Hepatocyte (in vitro differentiated cells): ENCODE data around the gene SLX4IP. TPM values are rescaled to one million over a fixed set of nuclear protein-coding genes. Genes with fewer than 3 reads are reported as not detected.

Experiments
- DNase-seq: peaks from one replicate; pipeline ENCODE4 v3.0.0-alpha.2; 2016; ENCODE audit warnings: low spot score
- H2AFZ ChIP-seq: fragments of 200-600 bp; sonication (generic); 2 replicates; pipeline ENCODE4 v1.6.0; 2016; ENCODE audit warnings: antibody characterized with exemption, mild to moderate bottlenecking
- H3K27ac ChIP-seq: fragments of 200-600 bp; sonication (generic); 2 replicates; pipeline ENCODE4 v1.5.1; 2016; ENCODE audit warnings: mild to moderate bottlenecking
- H3K27me3 ChIP-seq: fragments of 200-600 bp; sonication (generic); 2 replicates; pipeline ENCODE4 v1.6.1; 2016
- H3K36me3 ChIP-seq: fragments of 200-600 bp; sonication (generic); replicated peaks from 2 replicates; pipeline ENCODE4 v1.5.1; 2016; ENCODE audit warnings: low read depth; ENCODE audit not compliant: insufficient read depth
- H3K4me1 ChIP-seq: fragments of 200-600 bp; sonication (generic); 2 replicates; pipeline ENCODE4 v1.5.1; 2016; ENCODE audit warnings: mild to moderate bottlenecking, moderate library complexity; ENCODE audit not compliant: insufficient read depth
- H3K4me2 ChIP-seq: fragments of 200-600 bp; sonication (generic); 2 replicates; pipeline ENCODE4 v1.6.0; 2016
- H3K4me3 ChIP-seq: fragments of 200-600 bp; sonication (generic); 2 replicates; pipeline ENCODE4 v1.5.1; 2016; ENCODE audit warnings: mild to moderate bottlenecking
- H3K79me2 ChIP-seq: fragments of 200-600 bp; sonication (generic); 2 replicates; pipeline ENCODE4 v1.6.0; 2017; ENCODE audit warnings: mild to moderate bottlenecking
- H3K9me2 ChIP-seq: fragments of 200-600 bp; sonication (generic); replicated peaks from 2 replicates; pipeline ENCODE4 v1.6.0; 2017; ENCODE audit warnings: mild to moderate bottlenecking; ENCODE audit not compliant: insufficient read depth
- H3K9me3 ChIP-seq: fragments of 200-600 bp; sonication (generic); 2 replicates; pipeline ENCODE4 v1.5.1; 2016; ENCODE audit warnings: low read depth, mild to moderate bottlenecking
- H4K20me1 ChIP-seq: fragments of 200-600 bp; sonication (generic); 2 replicates; pipeline ENCODE4 v1.6.0; 2016; ENCODE audit warnings: mild to moderate bottlenecking; ENCODE audit not compliant: insufficient read depth, poor library complexity, severe bottlenecking
- EZH2 ChIP-seq: fragments of 200-600 bp; sonication (generic); IDR thresholded peaks from 2 replicates; pipeline ENCODE4 v1.6.1; 2016; ENCODE audit warnings: antibody characterized with exemption, mild to moderate bottlenecking, borderline replicate concordance
- EZH2phosphoT487 ChIP-seq: fragments of 200-600 bp; sonication (generic); IDR thresholded peaks from one replicate; pipeline ENCODE4 v1.6.1; 2018; ENCODE audit warnings: antibody characterized with exemption, mild to moderate bottlenecking, low read depth, moderate library complexity; ENCODE audit not compliant: unreplicated experiment, severe bottlenecking
- WGBS: methylation state at CpG from one replicate; pipeline ENCODE4 v1.1.6; 2016; ENCODE audit warnings: low lambda C conversion rate; ENCODE audit errors: missing lambda C conversion rate; 5-methylcytosine and 5-hydroxymethylcytosine counted together
- polyA plus RNA-seq: library from polyadenylated mRNA; unstranded; fragments of >200 nt; fragmentation: Nextera tagmentation; extraction: Ambion mirVana; gene quantifications from 2 replicates; pipeline ENCODE4 v1.2.1, GENCODE V29; 2016
- total RNA-seq: library from RNA; depleted of rRNA; stranded (reverse); fragments of >200 nt; gene quantifications from 2 replicates; pipeline ENCODE4 v1.2.3, GENCODE V29; 2014
- TF ChIP-seq, protein P1 (sequence below): fragments of 200-600 bp; sonication (generic); IDR thresholded peaks from 2 replicates; pipeline ENCODE4 v1.5.1; 2016; ENCODE audit warnings: antibody characterized with exemption, mild to moderate bottlenecking; ENCODE audit not compliant: poor library complexity

The SLX4IP gene
- total and polyA plus RNA-seq, 2 experiments from 2014 or later, result 2.9 to 5.7 TPM

DNA sequence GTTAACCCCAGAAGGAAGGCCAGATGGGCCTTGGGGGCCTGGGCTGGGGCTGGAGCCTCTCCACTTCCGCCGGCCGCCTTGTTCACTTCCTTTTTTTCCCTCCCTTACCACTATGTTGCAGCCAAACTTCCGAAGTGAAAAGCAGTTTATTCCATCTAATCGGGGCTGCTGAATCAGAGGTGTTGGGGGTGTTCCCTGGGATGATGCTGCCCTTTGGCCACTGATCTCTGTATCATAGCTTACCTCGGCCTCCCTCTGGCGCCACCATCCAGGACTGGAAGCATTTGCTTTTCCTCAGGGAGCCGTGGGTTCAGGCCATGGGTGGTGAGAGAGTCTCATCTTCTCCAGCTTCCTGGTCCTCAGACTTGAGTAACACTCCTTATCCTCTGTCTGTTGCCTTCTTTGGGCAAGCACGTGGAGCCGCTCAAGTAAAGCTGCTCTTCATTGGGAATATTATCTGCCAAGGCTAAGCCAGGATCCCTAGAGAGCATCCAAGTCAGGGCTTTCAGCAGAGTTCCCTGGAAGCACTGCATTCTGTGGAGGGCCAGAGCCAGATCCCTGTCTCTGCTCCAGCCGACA lies 39.6 kb downstream of the SLX4IP start:
- DNase-seq, result no peak
- Histone ChIP-seq H3K4me2 (no peak overlapping the region), H3K9me2 (no peaks in the 10 kb centered on the region), H3K4me1 (peaks cover 3% of the 10 kb centered on the region), H3K27ac (no peak overlapping the region), H4K20me1 (no peaks in the 10 kb centered on the region), H3K4me3 (no peak overlapping the region), H3K27me3 (no peaks in the 10 kb centered on the region), H3K36me3 (no peaks in the 10 kb centered on the region), H2AFZ (no peak overlapping the region), H3K79me2 (peaks cover 6% of the 10 kb centered on the region), H3K9me3 (no peaks in the 10 kb centered on the region)
- TF ChIP-seq, protein P1, sequence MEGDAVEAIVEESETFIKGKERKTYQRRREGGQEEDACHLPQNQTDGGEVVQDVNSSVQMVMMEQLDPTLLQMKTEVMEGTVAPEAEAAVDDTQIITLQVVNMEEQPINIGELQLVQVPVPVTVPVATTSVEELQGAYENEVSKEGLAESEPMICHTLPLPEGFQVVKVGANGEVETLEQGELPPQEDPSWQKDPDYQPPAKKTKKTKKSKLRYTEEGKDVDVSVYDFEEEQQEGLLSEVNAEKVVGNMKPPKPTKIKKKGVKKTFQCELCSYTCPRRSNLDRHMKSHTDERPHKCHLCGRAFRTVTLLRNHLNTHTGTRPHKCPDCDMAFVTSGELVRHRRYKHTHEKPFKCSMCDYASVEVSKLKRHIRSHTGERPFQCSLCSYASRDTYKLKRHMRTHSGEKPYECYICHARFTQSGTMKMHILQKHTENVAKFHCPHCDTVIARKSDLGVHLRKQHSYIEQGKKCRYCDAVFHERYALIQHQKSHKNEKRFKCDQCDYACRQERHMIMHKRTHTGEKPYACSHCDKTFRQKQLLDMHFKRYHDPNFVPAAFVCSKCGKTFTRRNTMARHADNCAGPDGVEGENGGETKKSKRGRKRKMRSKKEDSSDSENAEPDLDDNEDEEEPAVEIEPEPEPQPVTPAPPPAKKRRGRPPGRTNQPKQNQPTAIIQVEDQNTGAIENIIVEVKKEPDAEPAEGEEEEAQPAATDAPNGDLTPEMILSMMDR, result no peak
- TF ChIP-seq EZH2 (no peak), EZH2phosphoT487 (no peak)
- WGBS, result 89% methylated on average over 11 of the region's 11 CpGs

DNA sequence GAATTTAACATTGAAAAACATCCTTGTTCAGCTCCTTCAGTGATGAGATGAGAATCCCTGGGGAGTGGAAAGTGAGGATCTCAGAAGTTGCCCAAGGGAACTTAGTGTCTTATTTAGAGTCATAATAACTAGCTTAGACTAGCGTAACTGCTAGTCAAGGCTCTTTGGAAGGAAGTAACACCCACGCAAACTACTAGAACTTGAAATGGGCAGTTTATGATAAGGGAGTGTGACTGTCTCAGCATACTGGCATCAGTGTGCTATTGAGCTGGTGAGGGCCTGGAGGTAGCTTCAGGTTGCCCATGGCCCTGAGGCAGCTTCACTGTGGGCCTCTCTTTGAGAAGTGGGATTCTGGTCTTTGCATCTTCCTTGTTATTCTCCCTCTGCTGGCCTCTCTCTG lies 40.1 kb downstream of the SLX4IP start:
- no peaks in the 10 kb centered on the region for H3K9me2 ChIP-seq
- DNase-seq, result no peak
- H3K27ac ChIP-seq, result no peak overlapping the region
- no peaks in the 10 kb centered on the region for H4K20me1 ChIP-seq
- TF ChIP-seq EZH2, result no peak
- TF ChIP-seq, protein P1, result no peak
- no peak for TF ChIP-seq EZH2phosphoT487
- no peak overlapping the region for H3K4me2 ChIP-seq
- H3K4me3 ChIP-seq, result no peak overlapping the region
- H3K79me2 ChIP-seq, result peaks cover 6% of the 10 kb centered on the region
- no peaks in the 10 kb centered on the region for H3K4me1 ChIP-seq
- H3K27me3 ChIP-seq, result no peaks in the 10 kb centered on the region
- no peaks in the 10 kb centered on the region for H3K9me3 ChIP-seq
- no peak overlapping the region for H2AFZ ChIP-seq
- WGBS, result 98% methylated on average over 2 of the region's 2 CpGs
- no peaks in the 10 kb centered on the region for H3K36me3 ChIP-seq

DNA sequence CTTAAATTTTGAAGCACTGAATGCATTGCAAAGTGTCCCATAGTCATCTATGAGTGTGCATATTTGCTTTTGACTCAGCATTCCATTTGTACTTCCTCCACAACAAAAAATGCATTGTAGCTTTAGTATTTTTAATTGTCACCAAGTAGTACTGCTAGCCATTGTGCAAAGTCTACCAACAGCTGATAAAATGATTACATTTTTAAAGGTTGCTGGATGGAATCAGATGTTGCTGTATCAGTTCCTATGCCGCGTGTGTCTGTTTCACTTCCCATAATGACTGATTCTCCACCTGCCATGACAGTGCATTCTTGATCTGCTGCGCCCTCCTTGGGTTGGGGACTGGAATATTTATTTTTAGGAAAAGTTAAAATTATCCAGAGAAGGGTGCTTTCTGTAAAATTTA lies 41.2 kb downstream of the SLX4IP start:
- H3K36me3 ChIP-seq, result no peaks in the 10 kb centered on the region
- no peaks in the 10 kb centered on the region for H3K9me2 ChIP-seq
- WGBS, result 95% methylated on average over 3 of the region's 3 CpGs
- no peaks in the 10 kb centered on the region for H3K27me3 ChIP-seq
- no peak for DNase-seq
- no peaks in the 10 kb centered on the region for H4K20me1 ChIP-seq
- no peak for TF ChIP-seq EZH2phosphoT487
- TF ChIP-seq EZH2, result no peak
- TF ChIP-seq, protein P1, result no peak
- no peaks in the 10 kb centered on the region for H3K9me3 ChIP-seq
- no peak overlapping the region for H2AFZ ChIP-seq
- no peaks in the 10 kb centered on the region for H3K4me1 ChIP-seq
- H3K27ac ChIP-seq, result no peak overlapping the region
- H3K4me2 ChIP-seq, result no peak overlapping the region
- H3K4me3 ChIP-seq, result no peak overlapping the region
- H3K79me2 ChIP-seq, result peaks cover 6% of the 10 kb centered on the region
